ENCODE data around the gene NOTUM.

The NOTUM gene

GRCh38 chr17:81956607-81957589 is 4.1 kb downstream of the NOTUM start:
- no peak for TF ChIP-seq CTCF (IDR thresholded peaks at IDR 0.05; ENCODE audit: low read depth, low read length, poor library complexity, severe bottlenecking)
- no peak for TF ChIP-seq EZH2phosphoT487 (IDR thresholded peaks at IDR 0.05; ENCODE audit: borderline replicate concordance, low read length)
- H3K4me3 ChIP-seq (ENCODE audit: low read length) = no peak overlapping the region

DNA sequence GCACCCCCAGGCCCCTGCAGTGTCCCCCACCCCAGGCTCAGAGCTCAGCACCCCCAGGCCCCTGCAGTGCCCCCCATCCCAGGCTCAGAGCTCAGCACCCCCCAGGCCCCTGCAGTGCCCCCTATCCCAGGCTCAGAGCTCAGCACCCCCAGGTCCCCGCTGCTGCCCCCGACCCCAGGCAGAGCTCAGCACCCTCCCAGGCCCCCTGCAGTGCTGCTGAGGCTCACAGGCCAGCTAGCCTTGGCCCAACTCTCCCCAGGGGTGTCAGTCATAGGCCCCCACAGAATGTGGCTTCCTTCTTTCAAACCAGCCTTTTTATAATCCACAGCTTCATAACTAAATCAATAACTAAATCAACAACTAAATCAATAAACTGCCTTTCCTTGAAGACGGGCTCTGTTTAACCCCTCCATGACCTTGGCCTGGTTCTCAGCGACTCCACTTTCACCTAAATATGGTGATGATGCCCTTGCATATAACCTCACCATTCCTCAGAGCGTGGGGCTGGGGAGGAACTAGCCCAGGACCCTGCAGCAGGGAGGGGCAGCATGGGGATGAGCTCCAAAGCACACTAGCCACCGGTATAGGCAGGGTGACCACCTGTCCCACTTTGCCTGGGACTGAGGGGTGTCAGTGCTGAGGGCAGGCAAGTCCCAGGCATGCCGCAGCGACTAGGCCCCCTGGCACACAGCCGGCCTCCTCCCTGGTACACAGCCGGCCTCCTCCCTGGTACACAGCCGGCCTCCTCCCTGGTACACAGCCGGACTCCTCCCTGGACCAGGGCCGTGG is 5.0 kb downstream of the NOTUM start:
- H3F3A ChIP-seq (ENCODE audit: control insufficient read depth, insufficient read depth) = no peaks in the 10 kb centered on the region
- no peaks in the 10 kb centered on the region for H3K79me2 ChIP-seq (ENCODE audit: control insufficient read depth, low read length)
- H4K20me1 ChIP-seq (ENCODE audit: control insufficient read depth, insufficient read depth, low read depth, low read length) = no peaks in the 10 kb centered on the region
- H3K36me3 ChIP-seq (ENCODE audit: control insufficient read depth, low read length) = no peaks in the 10 kb centered on the region
- H3K4me3 ChIP-seq (ENCODE audit: low read length) = no peak overlapping the region
- H3K4me1 ChIP-seq (ENCODE audit: control insufficient read depth, low read length) = peaks cover 10% of the 10 kb centered on the region; the same call in 1 of the 2 replicates
- H3K9me3 ChIP-seq (ENCODE audit: control insufficient read depth, insufficient read depth, low read length) = no peaks in the 10 kb centered on the region
- H3K9me2 ChIP-seq (replicated peaks; ENCODE audit: control insufficient read depth, low read length) = no peaks in the 10 kb centered on the region
- no peak overlapping the region for H3K27ac ChIP-seq (ENCODE audit: low read depth, low read length)
- TF ChIP-seq CTCF (IDR thresholded peaks at IDR 0.05; ENCODE audit: low read depth, low read length, poor library complexity, severe bottlenecking) (no peak), EZH2phosphoT487 (IDR thresholded peaks at IDR 0.05; ENCODE audit: borderline replicate concordance, low read length) (no peak)
- H3K27me3 ChIP-seq (ENCODE audit: control insufficient read depth, low read length) = peaks cover 23% of the 10 kb centered on the region
- H3K4me2 ChIP-seq (ENCODE audit: low read length) = no peak overlapping the region

More at GRCh38 chr17:81956607-81957589, 4.1 kb downstream of the NOTUM start:
- no peaks in the 10 kb centered on the region for H3K79me2 ChIP-seq (ENCODE audit: control insufficient read depth, low read length)
- no peaks in the 10 kb centered on the region for H4K20me1 ChIP-seq (ENCODE audit: control insufficient read depth, insufficient read depth, low read depth, low read length)
- H3K9me3 ChIP-seq (ENCODE audit: control insufficient read depth, insufficient read depth, low read length) = no peaks in the 10 kb centered on the region
- H3K27ac ChIP-seq (ENCODE audit: low read depth, low read length) = no peak overlapping the region
- H3K36me3 ChIP-seq (ENCODE audit: control insufficient read depth, low read length) = no peaks in the 10 kb centered on the region
- H3K4me1 ChIP-seq (ENCODE audit: control insufficient read depth, low read length) = peaks cover 10% of the 10 kb centered on the region; the same call in 1 of the 2 replicates
- no peak overlapping the region for H3K4me2 ChIP-seq (ENCODE audit: low read length)
- no peaks in the 10 kb centered on the region for H3F3A ChIP-seq (ENCODE audit: control insufficient read depth, insufficient read depth)
- no peaks in the 10 kb centered on the region for H3K9me2 ChIP-seq (replicated peaks; ENCODE audit: control insufficient read depth, low read length)
- H3K27me3 ChIP-seq (ENCODE audit: control insufficient read depth, low read length) = peaks cover 23% of the 10 kb centered on the region

- Histone ChIP-seq H3K9me3 (ENCODE audit: control insufficient read depth, insufficient read depth, low read length) (no peaks in the 10 kb centered on the region), H3K4me2 (ENCODE audit: low read length) (no peak overlapping the region), H4K20me1 (ENCODE audit: control insufficient read depth, insufficient read depth, low read depth, low read length) (no peaks in the 10 kb centered on the region), H3F3A (ENCODE audit: control insufficient read depth, insufficient read depth) (no peaks in the 10 kb centered on the region), H3K4me3 (ENCODE audit: low read length) (no peak overlapping the region), H3K79me2 (ENCODE audit: control insufficient read depth, low read length) (no peaks in the 10 kb centered on the region), H3K27me3 (ENCODE audit: control insufficient read depth, low read length) (peaks cover 20% of the 10 kb centered on the region), H3K27ac (ENCODE audit: low read depth, low read length) (no peak overlapping the region), H3K4me1 (ENCODE audit: control insufficient read depth, low read length) (peaks cover 10% of the 10 kb centered on the region; the same call in 1 of the 2 replicates), H3K36me3 (ENCODE audit: control insufficient read depth, low read length) (no peaks in the 10 kb centered on the region), H3K9me2 (replicated peaks; ENCODE audit: control insufficient read depth, low read length) (no peaks in the 10 kb centered on the region)
- TF ChIP-seq CTCF (IDR thresholded peaks at IDR 0.05; ENCODE audit: low read depth, low read length, poor library complexity, severe bottlenecking) (no peak), EZH2phosphoT487 (IDR thresholded peaks at IDR 0.05; ENCODE audit: borderline replicate concordance, low read length) (no peak)
These were observed 5.8 kb downstream of the NOTUM start for GRCh38 chr17:81955058-81955681.
